Activated T-cell treated with anti-CD3 and anti-CD28 coated beads for 24 hours (primary cell): Measurements from ENCODE around the gene DHX32.

Experiments used
- DNase-seq: peaks from one replicate; pipeline ENCODE4 v3.0.0-alpha.2; 2020; ENCODE audit warnings: low read depth

DHX32 gene

GRCh38 chr10:125849448-125849847 is 31.6 kb downstream of the DHX32 start:
- DNase-seq, result no peak

GRCh38 chr10:125848857-125849256 is 32.2 kb downstream of the DHX32 start:
- DNase-seq, result no peak

GRCh38 chr10:125848371-125848770 is 32.7 kb downstream of the DHX32 start:
- no peak for DNase-seq

GRCh38 chr10:125846894-125847293 is 34.2 kb downstream of the DHX32 start:
- DNase-seq, result no peak

GRCh38 chr10:125845617-125846016 is 35.5 kb downstream of the DHX32 start:
- DNase-seq, result no peak

- DNase-seq, result no peak
These were observed 36.3 kb downstream of the DHX32 start for GRCh38 chr10:125844751-125845221.

GRCh38 chr10:125843603-125844329 is 37.3 kb downstream of the DHX32 start:
- DNase-seq, result no peak

- DNase-seq, result no peak
These were observed 40.1 kb downstream of the DHX32 start for GRCh38 chr10:125840955-125841354.

- DNase-seq, result no peak
These were observed 40.7 kb downstream of the DHX32 start for GRCh38 chr10:125840406-125840805.

- no peak for DNase-seq
These were observed 42.1 kb downstream of the DHX32 start for GRCh38 chr10:125838802-125839575.

- no peak for DNase-seq
These were observed 44.3 kb downstream of the DHX32 start for GRCh38 chr10:125836746-125837145.

- DNase-seq, result no peak
These were observed 52.8 kb downstream of the DHX32 start for GRCh38 chr10:125828311-125828710.

- no peak for DNase-seq
These were observed 54.0 kb downstream of the DHX32 start for GRCh38 chr10:125827133-125827532.

GRCh38 chr10:125824736-125825135 is 56.4 kb downstream of the DHX32 start:
- no peak for DNase-seq

GRCh38 chr10:125823663-125824251 is 57.3 kb downstream of the DHX32 start:
- DNase-seq, result no peak

- DNase-seq, result peak; percentile 84
These were observed 58.0 kb downstream of the DHX32 start, which contains the start of the genes BCCIP and UROS for GRCh38 chr10:125822878-125823662. TSS of gene BCCIP (plus strand) at chr10:125823546. CDS start at chr10:125823558, 12 bp downstream. TSS of gene UROS (minus strand) at chr10:125823258. CDS start at chr10:125816499, 6,759 bp downstream.

- no peak for DNase-seq
These were observed 60.4 kb downstream of the DHX32 start for GRCh38 chr10:125820701-125821100.

GRCh38 chr10:125817337-125817946 is 63.6 kb downstream of the DHX32 start:
- DNase-seq, result no peak

GRCh38 chr10:125816548-125816947 is 64.5 kb downstream of the DHX32 start:
- DNase-seq, result no peak

GRCh38 chr10:125815764-125816163 is 65.3 kb downstream of the DHX32 start:
- no peak for DNase-seq

GRCh38 chr10:125812128-125812750 is 68.9 kb downstream of the DHX32 start:
- DNase-seq, result no peak
